Measurements from ENCODE around the gene RHOA.

- TF ChIP-seq ZNF416 (tag by site-specific recombination; IDR thresholded peaks at IDR 0.05) = no peak
- TF ChIP-seq, protein P1, sequence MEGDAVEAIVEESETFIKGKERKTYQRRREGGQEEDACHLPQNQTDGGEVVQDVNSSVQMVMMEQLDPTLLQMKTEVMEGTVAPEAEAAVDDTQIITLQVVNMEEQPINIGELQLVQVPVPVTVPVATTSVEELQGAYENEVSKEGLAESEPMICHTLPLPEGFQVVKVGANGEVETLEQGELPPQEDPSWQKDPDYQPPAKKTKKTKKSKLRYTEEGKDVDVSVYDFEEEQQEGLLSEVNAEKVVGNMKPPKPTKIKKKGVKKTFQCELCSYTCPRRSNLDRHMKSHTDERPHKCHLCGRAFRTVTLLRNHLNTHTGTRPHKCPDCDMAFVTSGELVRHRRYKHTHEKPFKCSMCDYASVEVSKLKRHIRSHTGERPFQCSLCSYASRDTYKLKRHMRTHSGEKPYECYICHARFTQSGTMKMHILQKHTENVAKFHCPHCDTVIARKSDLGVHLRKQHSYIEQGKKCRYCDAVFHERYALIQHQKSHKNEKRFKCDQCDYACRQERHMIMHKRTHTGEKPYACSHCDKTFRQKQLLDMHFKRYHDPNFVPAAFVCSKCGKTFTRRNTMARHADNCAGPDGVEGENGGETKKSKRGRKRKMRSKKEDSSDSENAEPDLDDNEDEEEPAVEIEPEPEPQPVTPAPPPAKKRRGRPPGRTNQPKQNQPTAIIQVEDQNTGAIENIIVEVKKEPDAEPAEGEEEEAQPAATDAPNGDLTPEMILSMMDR (tag by site-specific recombination; IDR thresholded peaks at IDR 0.05) = no peak
- TF ChIP-seq BCL11A (tag by site-specific recombination; IDR thresholded peaks at IDR 0.05; ENCODE audit: low read depth) = no peak
- no peak for TF ChIP-seq ZNF211 (tag by site-specific recombination; IDR thresholded peaks at IDR 0.05; ENCODE audit: low read depth)
- TF ChIP-seq SP2 (tag by site-specific recombination; IDR thresholded peaks at IDR 0.05) = no peak
- TF ChIP-seq GLI2 (tag by site-specific recombination; IDR thresholded peaks at IDR 0.05; ENCODE audit: borderline replicate concordance, low read depth) = no peak
- no peak for TF ChIP-seq ZNF623 (tag by site-specific recombination; IDR thresholded peaks at IDR 0.05)
- no peak for TF ChIP-seq ZNF248 (tag by site-specific recombination; IDR thresholded peaks at IDR 0.05)
- TF ChIP-seq MEIS1 (CRISPR knock-in tag; IDR thresholded peaks at IDR 0.05; ENCODE audit: borderline replicate concordance) = no peak
Observed at GRCh38 chr3:49333916-49334633, 77.7 kb downstream of the RHOA start.

Measured in HEK293 (cell line).